ENCODE results near the gene SOX8. TPM values are rescaled to one million over a fixed set of nuclear protein-coding genes. Genes with fewer than 3 reads are reported as not detected.
A peak's percentile ranks its signal among the peaks of the same experiment; 100 is the strongest.

The SOX8 gene
- total RNA-seq, 1 donor from 2014 or later: 1.0 TPM

GRCh38 chr16:983044-984030 is 1.8 kb downstream of the SOX8 start:
- no peak for ATAC-seq (ENCODE audit: poor library complexity)

DNA sequence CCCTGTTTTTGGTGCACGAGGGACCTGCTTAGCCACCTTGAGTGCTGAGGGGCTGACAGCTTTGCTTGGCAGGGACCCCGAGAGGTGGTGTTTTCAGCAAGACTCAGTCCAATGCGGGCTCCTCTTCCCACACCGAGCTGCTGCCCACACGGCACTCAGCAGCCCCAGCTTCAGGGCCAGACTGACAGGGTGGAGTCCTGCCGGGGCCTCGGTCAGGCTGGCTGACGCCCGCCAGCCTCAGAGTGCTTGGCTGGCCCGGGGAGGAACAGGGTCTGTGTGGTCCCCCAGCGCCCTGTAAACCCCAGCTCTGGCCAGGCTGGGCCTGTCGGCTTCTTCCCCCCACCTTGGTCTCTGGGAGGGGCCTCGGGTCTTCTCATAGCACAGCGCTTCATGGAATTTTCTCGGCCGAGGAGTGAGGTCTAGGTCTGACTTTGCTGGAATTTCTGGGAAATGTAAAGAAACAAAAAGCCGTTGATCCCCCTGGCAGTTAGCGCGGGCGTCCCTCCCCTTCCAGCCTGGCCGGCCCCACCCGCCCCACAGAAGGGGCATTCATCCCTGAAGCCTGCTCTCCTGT is 2.6 kb downstream of the SOX8 start:
- no peak for DNase-seq
- no peak for ATAC-seq (ENCODE audit: poor library complexity)
- intact Hi-C loops (cut with DNase I): no loop called here

More at GRCh38 chr16:983044-984030, 1.8 kb downstream of the SOX8 start:
- intact Hi-C loops (cut with DNase I): no loop called here
- DNase-seq: no peak

GRCh38 chr16:984736-985636 is 3.4 kb downstream of the SOX8 start:
- ATAC-seq (ENCODE audit: poor library complexity) (no peak), DNase-seq (no peak)
- intact Hi-C loops (cut with DNase I): no loop called here

DNA sequence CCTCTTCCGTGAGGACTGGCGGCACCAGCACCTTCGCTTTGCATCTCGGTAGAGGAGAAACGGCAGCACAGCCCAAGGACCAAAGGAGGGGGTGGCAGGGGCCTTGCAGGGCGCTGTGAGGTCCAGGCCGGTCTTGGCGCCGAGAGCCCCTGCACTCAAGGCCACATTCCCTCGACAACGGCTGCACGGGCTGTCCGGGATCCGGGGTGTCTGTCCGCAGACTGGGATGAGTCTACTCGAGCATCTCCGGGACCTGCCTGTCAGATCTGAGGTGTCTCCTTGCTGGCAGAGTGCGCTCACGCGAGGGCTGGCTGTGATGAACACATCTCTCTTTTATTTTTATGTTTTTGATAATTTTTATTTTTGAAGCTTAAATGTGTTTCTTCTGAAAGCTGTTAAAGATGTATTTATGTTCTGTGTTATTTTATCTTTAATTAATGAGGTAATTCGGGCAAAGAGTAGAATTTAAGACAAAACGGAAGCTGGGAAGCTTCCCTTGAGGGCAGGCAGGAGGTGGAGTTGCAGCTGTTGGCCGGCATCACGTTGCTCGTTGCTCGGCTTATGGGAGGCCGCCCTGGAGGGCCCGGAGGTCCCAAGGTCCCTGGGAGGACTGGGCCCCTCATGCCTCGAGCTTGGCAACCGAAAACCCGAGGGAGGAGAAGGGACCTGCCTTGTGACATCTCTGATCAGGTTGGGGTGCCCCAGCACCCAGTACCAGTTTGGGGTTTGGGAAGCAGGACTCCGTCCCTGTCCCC is 4.3 kb downstream of the SOX8 start:
- intact Hi-C loops (cut with DNase I): no loop called here
- DNase-seq: no peak
- ATAC-seq (ENCODE audit: poor library complexity): no peak

GRCh38 chr16:986411-986810 is 4.8 kb downstream of the SOX8 start:
- no peak for ATAC-seq (ENCODE audit: poor library complexity)
- intact Hi-C loops (cut with DNase I): no loop called here
- no peak for DNase-seq

DNA sequence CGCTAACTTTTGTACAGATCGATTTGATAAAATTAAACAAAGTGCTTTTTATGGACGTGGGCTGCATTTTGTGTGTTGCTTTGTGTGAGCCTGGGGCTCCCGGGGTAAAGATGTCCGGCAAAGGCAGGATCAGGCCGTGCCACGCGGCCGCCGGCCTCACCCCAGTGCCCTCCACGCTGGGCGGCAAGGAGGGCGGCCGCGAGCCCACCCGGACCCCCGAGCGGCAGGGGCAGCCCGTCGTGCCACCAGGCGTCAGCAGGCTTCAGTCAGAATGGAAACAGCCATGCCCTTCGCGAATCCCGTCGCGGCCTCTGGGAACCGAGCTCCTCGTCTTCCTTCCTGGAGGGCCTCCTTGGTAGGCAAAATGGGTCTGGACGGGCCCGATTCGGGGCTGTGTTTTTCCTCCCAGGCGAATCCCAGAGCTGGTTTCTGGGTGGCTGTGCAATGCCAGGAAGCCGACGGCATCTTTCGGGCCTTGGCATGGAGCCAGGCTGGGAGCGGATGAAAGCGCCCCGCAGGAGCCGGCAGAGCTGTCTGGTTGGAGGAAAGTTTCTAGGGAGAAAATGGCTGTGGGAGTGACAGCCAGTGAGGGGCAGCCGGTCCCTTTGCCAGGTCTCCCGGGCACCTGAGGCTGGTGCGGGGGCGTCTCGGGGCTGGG is 5.5 kb downstream of the SOX8 start:
- DNase-seq (no peak), ATAC-seq (ENCODE audit: poor library complexity) (no peak)
- intact Hi-C loops (cut with DNase I): no loop called here

GRCh38 chr16:987906-988305 is 6.3 kb downstream of the SOX8 start:
- no peak for DNase-seq
- no peak for ATAC-seq (ENCODE audit: poor library complexity)
- intact Hi-C loops (cut with DNase I): no loop called here

GRCh38 chr16:988471-989353 is 7.1 kb downstream of the SOX8 start:
- DNase-seq (no peak), ATAC-seq (ENCODE audit: poor library complexity) (peak; percentile 18)
- intact Hi-C loops (cut with DNase I): no loop called here

DNA sequence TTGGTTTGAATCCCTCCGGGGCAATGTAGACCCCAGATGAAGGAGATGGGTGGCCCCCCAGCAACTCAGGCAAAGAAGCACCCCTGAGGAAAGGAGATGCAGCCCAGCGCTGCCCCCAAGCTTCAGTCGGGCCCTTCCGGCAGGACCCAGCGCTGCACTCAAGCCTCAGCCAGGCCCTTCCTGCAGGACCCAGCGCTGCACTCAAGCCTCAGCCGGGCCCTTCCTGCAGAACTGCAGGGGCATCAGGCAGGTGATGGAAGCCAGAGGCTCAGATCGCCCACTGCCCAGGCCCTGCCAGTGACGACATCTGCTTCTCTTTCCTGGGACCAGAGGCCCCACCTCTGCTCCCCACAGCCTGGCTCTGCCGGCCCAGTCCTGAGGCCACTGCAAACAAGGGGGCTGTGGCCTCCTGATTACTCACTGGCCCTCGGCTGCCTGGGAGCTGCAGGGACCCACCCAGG is 7.8 kb downstream of the SOX8 start:
- DNase-seq (no peak), ATAC-seq (ENCODE audit: poor library complexity) (no peak)
- intact Hi-C loops (cut with DNase I): no loop called here

- ATAC-seq (ENCODE audit: poor library complexity) (no peak), DNase-seq (no peak)
- intact Hi-C loops (cut with DNase I): no loop called here
Measured at GRCh38 chr16:990516-991291, 9.1 kb downstream of the SOX8 start.

DNA sequence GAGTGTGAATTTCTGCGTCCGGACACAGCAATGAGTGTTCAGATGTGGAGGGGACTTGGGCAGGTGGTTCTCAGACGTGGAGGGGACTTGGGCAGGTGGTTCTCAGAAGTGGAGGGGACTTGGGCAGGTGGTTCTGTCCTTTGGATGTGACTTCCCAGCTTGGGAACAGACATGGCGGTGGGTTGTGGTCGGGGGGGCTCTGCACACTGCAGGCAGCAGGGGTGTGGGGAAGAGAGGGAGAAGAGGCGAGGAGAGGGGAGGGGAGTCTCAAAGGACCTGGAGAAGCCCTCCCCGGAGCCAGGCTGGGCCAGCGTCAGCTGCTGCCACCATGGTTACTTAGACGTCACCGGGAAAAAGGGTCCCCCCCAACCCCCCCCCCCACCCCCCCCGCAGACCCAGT is 9.8 kb downstream of the SOX8 start:
- ATAC-seq (ENCODE audit: poor library complexity): no peak
- intact Hi-C loops (cut with DNase I): no loop called here
- no peak for DNase-seq

GRCh38 chr16:991773-992172 is 10.2 kb downstream of the SOX8 start:
- DNase-seq (no peak), ATAC-seq (ENCODE audit: poor library complexity) (no peak)
- intact Hi-C loops (cut with DNase I): no loop called here

GRCh38 chr16:993731-994130 is 12.2 kb downstream of the SOX8 start:
- intact Hi-C loops (cut with DNase I): no loop called here
- DNase-seq (no peak), ATAC-seq (ENCODE audit: poor library complexity) (no peak)

GRCh38 chr16:995087-995486 is 13.5 kb downstream of the SOX8 start:
- intact Hi-C loops (cut with DNase I): no loop called here
- DNase-seq (no peak), ATAC-seq (ENCODE audit: poor library complexity) (no peak)

DNA sequence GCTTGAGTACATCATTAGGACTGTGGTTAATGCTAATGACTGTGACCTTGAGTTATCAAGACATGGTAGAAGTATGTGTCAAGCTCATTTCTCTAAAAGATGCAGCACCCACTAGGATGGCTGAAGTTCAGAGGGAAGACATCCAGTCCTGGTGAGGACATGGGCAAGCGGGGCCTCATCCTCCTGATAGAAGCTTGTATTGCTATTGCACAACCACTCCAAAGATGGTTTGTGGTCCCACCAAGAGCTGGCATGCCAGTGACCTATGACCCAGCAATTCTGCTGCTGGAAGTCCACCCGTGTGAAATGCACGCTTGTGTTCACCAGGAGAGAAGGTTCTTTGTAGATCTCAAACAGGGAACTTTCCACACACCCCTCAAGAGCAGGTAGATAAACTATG is 14.2 kb downstream of the SOX8 start:
- no peak for ATAC-seq (ENCODE audit: poor library complexity)
- no peak for DNase-seq
- intact Hi-C loops (cut with DNase I): no loop called here

GRCh38 chr16:996681-997080 is 15.1 kb downstream of the SOX8 start:
- ATAC-seq (ENCODE audit: poor library complexity) (no peak), DNase-seq (no peak)
- intact Hi-C loops (cut with DNase I): no loop called here

All from Right ventricle myocardium superior (tissue), 1 donor.